Kidney tubule cell (primary cell): ENCODE measurements around the gene SUN1.
A peak's percentile ranks its signal among the peaks of the same experiment; 100 is the strongest.
"Not testable (repeated sequence)": the region's sequence is repeated elsewhere in the genome, so short reads cannot be mapped to it uniquely, and the experiment has no call there.

Experiments used
- DNase-seq: peaks from one replicate; pipeline ENCODE4 v3.0.0-alpha.2; 2018; ENCODE audit warnings: low spot score

SUN1 gene

DNA sequence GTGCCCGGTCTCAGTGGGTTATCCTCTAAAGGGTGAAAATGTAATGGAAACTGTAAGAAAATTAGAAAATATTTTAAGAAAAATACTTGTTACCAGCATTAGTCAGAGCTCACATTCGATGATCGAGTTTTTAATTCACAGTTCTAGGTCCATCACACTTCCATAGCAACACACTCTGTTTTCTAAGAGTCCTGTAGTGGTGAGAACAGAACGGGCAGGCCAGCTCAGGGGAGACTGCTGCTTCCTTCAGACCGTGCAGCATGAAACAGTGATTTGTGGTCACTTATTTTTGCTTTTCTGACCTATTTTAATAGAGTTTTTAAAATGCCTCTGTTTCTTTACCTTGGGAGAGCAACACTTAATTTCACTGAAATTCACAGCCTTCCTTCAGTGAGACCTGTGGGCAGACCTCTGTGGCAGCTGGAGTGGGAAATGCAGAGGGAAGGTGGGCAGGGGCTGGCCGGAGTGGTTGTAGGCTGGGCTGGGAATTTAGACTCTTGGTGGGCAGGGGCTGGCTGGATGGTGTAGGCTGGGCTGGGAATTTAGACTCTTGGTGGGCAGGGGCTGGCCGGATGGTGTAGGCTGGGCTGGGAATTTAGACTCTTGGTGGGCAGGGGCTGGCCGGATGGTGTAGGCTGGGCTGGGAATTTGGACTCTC lies 1.5 kb downstream of the SUN1 start:
- DNase-seq: peak; percentile 47

DNA sequence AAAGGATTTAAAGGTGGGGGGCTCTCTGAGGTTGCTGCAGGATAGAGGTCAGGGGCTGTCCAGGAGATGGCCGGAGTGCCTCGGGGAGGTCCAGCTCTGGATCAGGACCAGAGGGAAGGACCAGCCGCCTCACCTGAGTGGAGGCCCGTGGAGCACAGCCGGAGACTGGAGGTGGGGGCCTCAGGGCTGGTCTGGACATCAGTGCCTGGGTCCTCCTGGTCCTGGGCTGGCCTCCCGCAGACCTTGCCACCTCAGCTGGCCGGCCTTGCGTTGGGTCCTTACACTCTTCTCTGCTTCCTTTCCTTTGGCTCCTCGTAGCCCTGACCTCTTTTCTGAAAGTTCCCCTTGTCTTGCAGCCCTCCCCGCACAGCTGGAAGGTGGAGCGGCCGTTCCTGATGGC lies 2.0 kb downstream of the SUN1 start:
- DNase-seq: no peak

DNA sequence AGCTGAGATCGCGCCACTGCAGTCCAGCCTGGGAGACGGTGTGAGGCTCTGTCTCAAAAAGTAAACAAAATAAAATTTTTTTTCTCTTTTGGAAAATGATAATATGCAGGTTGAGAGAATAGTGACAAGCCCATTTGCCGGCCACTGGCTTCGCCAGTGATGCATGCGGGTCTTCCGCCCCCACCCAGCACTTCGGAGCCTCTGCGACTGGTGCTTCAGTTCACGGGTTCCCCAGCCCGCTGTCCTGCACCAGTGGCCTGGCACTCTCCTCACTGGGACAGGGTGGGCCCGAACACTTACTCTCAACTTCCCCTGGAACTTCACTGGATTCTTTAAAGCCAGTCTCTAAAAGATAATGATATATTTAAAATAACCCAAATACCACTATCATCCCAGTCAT lies 2.7 kb downstream of the SUN1 start:
- DNase-seq: no peak

DNA sequence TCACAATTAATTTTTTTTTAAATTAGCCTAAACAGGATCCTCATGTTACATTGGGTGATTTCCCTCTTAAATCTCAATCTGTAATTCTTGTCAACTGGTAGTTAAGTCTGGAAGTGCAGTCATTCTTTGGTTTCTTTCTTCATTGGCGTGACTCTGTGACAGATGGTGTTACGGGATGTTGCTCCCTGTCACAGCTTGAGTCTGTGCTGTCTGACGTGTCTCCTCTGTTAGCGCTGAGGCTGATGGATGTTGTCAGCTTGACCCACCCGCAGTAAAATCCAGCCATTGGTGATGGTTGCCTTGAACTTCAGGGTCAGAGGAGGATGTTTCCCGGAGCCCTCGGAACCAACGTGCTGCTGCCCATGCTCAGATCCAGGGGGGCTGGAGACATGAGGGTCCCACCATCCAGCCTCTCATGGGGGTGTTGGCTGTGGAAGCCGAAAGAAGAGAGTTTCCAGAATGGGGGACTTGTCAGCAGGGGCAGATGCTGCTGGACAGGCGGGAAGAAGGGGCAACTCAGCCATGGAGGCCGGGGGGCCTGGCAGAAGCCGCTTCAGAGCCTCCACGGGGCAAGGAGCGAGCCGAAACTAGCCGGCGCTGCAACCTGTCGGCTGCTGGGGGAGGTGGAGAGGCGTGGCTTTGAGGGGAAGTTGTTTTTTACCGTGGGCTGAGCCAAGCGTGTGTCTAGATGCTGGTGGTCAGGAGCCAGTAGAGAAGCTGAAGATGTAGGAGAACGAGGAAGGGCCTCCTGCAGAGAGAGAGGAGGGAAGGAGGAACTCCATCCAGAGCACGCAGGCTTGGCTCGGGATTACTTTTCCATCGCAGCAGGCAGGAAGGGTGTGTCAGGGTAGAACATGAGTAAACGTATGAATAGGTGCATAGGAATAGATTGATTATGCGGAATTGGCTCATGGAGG lies 3.5 kb downstream of the SUN1 start:
- DNase-seq: peak; percentile 71

DNA sequence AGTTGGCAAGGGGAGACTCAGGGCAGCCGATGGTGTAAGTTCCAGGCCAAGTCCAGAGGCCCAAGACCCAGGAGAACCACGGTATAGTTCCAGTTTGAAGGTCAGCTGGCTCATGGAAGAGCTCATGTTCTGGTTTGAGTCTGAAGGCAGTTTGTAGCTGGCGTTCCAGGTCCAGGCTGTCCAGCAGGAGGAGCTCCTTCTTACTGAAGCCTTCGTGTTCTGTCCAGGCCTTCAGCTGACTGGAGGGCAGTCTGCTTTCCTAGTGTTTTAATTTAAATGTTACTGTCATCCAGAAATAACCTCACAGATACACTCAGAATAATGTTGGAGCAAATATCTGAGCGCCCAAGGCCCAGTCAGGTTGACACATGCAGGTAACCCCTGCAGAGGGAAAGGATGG lies 4.2 kb downstream of the SUN1 start:
- peak; percentile 50 for DNase-seq

DNA sequence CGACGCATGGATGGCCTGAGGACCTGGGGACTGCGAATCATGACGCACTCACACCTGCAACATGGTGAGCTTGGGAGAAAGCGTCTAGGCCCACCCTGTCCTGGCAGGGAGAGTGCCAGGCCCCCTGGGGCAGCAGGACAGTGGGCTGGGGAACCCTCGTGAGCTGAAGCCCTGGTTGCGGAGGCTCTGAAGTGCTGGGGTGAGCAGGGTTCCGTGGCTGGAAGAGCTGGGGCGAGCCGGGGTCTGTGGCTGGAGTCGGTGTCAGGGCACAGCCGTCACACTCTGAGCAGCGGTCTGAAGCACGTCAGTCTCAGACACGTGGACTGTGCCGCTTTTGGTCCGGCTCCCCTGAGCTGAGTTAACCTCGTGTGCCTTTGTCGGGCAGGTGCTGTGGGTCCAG lies 4.7 kb downstream of the SUN1 start:
- DNase-seq: no peak

DNA sequence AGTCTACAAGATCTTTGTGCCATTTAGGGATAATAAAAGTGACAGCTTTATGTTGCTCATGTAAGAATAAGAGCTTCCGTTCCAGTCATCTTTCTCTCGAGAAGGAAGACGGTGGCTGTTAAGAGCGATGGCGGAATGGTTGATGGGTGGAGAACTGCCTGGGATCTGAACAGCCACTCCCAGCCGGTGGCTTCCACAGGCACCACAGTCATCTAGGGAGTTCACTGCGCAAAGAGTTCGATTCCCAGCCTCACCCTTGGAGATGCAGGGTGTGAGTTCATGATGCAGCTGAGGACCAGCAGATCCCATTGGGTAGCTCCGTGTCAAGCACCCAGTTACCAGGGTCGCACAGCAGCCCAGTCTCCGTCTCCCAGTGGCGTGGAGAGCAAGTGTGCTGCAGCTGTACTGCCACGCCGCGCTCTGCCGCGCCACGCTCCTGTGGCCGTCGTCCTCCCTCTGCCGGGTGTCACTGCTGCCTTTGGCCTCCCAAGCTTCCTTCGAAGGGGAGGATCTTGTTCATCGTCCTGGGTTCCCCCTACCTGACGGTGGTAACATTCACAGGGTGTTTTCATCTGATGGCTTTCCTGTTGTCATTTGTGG lies 7.8 kb downstream of the SUN1 start:
- no peak for DNase-seq

DNA sequence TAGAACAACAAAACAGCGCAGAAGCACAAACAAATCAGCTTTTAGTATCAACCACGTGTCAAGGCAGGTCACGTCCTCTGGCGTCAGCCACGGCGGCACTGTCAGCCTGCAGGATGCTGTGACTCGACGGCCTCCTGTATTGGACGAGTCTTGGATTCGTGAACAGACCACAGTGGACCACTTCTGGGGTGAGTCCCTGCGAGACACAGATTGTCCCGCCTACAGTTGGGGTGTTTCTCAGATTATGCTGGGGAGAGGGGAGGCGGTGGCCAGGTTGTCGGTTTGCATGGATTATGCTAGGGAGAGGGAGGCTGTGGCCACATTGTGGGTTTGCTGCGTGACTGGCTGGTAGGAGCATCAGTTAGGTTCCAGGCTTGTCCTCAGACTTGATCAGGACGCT lies 9.7 kb downstream of the SUN1 start:
- DNase-seq: no peak

DNA sequence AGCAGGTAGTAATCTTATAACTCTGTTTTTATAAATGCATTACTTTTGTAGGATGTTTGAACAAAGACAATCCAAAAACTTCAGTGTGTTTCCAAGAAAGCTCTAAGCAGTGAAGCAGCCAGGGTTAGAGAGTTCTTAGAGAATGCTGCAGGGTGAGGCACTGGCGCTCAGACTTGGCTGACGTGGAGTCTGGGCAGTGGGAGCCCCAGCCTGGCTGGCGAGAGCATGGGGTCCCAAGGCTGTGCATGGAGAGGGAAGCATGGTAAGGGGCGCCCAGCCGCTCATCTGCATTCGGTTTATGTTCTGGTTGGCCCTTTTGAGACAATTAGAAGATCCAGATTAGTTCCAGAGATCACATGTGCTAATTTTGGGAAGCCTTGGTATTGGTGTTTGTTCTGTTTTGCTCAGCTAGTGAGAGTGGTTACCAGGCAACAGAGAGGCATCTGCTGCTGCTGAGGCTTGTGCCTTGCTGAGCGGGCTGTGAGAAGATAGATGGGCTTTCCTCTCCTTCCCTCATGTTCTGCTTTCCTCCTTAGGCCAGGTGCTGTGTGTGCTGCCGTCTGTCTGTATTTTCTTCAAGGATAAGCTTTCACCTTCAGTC lies 10.3 kb downstream of the SUN1 start:
- DNase-seq: no peak

DNA sequence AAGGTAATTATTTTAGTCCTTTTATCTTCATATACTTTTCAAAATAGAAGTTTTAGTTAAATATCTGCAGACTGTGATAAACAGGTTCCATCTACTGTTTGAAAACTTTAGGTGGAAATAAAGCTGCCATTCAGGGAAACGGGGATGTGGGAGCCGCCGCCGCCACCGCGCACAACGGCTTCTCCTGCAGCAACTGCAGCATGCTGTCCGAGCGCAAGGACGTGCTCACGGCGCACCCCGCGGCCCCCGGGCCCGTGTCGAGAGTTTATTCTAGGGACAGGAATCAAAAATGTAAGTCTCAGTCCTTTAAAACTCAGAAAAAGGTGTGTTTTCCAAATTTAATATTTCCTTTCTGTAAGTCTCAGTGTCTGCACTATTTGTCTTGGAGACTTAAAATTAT lies 11.0 kb downstream of the SUN1 start:
- no peak for DNase-seq

DNA sequence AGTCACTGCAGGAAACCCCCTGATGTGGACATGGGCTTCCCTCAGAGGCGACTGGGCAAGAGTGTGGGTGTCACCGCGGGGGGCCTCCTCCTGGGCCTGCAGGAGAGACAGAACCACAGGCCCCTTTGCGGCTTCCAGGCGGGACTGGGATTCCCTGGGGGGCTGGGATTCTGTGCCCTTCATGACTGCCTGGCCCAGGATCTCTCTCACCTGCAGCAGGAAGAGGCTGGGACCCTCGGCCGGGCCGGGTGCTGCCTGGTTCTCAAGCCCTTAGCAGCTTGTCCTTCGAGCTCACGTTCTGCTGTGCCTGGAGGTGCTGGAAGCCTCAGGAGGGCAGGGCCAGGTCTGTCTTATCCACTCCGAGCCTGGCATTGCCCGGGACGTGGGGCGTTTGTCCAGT lies 11.8 kb downstream of the SUN1 start:
- DNase-seq: no peak

DNA sequence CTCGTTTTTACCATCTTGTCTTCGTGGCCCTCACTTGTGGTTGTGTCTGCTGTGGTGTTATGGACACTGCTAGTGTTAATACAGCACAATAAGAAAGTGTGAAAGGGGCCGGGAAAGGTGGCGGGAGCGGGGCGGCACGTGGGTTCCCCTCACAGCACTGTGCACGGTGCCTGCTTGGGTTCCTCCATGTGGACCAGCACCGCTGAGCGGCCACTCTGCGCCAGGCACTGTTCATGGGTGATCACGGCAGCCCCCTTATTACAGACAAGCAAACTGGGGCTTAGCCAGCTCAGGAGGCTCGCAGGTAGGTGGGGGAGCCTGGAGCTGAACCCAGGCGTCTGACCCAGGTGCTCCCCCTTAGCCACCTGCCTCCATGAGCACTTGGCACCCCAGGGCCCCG lies 12.2 kb downstream of the SUN1 start:
- DNase-seq: no peak

DNA sequence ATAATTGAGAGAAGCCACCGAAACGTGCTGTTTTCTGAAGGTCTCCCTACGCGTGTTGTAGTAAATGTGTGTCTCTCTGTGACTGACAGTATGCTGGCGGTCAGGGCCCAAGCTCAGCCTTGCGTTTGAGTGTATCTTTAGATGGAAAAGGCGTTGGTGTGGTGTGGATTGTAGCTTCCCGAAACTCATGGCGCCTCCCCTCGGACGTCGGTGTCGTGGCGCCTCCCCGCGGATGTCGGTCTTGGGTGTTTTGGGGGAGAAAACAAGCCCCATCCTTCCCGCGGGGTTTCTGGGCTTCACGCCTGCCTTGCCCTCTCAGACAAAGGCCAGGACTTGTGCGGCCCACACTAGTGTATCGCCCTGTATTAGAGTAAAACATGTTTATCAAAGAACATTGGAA lies 12.8 kb downstream of the SUN1 start:
- no peak for DNase-seq

DNA sequence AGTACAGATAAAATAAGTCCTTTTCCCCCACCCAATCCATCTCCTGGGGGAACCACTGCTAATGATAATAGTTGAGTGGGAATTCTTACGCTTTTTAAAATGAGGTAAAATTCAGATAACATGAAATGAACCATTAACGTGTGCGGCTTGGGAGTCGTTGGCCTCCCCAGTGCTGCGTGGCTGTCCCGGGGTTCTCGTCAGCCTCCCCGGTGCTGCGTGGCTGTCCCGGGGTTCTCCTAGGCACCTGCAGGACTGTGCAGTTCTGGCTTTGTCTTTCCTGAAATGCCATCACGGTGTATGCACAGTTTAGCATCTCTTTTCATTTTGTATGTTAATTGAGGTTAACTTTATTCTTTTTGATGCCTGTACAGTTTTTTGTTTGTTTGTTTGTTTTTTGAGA lies 13.5 kb downstream of the SUN1 start:
- no peak for DNase-seq

DNA sequence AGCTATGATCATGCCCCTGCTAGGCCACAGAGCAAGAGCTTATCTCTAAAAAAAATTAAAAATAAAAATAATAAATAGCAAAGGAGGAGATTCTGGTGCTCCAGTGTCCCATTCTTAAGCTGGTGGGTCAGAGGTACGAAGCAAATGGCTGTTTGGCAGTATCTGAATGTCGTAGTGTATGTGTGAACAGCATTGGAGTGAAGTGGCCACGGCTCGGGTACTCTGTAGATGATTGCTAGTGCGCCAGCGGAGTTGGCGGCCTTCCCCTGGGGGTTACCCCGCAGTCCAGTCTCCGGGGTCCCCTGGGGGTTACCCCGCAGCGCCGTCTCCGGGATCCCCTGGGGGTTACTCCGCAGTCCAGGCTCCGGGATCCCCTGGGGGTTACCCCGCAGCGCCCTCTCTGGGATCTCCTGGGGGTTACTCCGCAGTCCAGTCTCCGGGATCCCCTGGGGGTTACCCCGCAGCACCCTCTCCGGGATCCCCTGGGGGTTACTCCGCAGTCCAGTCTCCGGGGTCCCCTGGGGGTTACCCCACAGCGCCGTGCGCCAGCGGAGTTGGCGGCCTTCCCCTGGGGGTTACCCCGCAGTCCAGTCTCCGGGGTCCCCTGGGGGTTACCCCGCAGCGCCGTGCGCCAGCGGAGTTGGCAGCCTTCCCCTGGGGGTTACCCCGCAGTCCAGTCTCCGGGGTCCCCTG lies 14.8 kb downstream of the SUN1 start:
- DNase-seq: not testable (repeated sequence)

DNA sequence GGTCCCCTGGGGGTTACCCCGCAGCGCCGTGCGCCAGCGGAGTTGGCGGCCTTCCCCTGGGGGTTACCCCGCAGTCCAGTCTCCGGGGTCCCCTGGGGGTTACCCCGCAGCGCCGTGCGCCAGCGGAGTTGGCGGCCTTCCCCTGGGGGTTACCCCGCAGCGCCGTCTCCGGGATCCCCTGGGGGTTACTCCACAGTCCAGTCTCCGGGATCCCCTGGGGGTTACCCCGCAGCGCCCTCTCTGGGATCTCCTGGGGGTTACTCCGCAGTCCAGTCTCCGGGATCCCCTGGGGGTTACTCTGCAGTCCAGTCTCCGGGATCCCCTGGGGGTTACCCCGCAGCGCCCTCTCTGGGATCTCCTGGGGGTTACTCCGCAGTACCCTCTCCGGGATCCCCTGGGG lies 15.5 kb downstream of the SUN1 start:
- DNase-seq: not testable (repeated sequence)

DNA sequence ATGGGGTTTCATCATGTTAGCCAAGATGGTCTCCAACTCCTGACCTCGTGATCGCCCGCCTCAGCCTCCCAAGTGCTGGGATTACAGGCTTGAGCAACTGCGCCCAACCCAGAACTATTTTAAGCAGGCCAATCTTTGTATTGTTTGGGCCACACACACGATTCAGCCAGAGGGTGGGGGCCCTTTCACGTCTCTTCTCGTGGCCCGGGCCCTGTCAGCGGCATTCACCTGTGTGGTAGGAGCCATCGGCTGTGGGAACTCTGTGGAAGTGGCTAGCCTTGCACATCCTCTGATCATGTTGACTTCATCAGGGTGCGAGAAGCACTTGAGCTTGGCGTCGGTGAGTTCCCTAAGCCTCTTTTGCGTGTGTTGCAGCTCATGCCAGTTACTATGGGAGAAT lies 16.9 kb downstream of the SUN1 start:
- no peak for DNase-seq

DNA sequence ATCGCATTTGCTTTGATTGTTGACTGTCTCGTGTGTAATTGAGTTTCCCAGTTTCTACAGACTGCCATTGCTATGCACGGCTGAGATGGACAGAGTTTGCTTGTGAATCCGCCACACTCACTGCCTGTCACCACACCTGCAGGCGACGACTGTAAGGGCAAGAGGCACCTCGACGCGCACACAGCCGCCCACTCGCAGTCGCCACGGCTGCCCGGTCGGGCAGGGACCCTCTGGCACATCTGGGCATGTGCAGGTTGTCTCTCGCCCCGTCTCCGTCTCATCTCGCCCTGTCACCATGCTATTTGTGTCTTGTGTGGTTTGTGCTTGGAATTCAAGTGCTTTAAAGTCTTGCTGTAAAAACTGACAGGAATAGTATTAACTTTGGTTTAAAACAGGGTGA lies 17.5 kb downstream of the SUN1 start:
- DNase-seq: no peak

DNA sequence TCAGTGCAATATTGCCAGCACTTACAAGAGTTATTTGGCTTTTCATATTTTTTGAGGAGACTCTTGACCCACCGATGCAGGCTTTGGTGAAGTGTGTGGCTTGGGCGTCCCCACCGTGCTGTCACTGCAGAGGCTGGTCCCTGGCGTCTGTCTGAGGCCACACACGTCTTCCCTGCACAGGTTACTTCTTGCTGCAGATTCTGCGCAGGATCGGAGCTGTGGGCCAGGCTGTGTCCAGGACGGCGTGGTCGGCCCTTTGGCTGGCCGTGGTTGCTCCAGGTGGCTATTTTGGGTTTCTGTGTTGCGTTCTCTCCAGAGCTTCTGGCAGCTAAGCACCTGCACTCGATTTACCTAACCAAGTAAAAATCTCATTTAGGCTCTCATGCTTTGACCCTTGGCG lies 18.9 kb downstream of the SUN1 start:
- no peak for DNase-seq

DNA sequence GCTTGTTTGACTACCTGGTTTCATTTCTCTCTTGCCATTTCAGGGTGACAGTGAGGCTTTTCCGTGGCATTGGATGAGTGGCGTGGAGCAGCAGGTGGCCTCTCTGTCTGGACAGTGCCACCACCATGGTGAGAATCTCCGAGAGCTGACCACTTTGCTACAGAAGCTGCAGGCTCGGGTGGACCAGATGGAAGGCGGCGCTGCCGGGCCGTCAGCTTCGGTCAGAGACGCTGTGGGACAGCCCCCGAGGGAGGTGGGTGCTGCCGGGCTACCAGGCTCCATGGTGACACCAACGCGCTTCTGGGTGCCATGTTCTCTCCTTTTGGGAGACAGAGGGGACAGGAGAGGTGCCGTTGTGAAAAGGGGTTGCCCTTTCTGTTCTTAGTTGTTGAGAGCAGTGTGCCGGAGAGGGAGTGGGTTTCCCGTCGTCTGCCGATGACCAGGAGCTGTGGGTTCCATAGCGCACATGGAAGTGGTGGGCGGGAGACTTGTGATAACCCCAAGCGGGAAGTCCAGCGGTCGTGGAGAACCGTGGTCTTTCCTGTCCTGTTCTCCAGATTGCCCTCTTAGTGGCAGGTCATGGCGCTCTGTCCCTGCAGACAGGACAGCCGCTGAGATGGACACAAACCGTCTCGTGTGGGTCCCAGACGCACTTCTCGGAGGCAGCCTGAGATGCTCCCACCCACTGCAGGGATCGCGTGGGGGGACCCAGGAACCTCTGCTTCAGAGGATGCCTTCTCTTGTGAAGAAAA lies 21.3 kb downstream of the SUN1 start:
- DNase-seq: no peak

DNA sequence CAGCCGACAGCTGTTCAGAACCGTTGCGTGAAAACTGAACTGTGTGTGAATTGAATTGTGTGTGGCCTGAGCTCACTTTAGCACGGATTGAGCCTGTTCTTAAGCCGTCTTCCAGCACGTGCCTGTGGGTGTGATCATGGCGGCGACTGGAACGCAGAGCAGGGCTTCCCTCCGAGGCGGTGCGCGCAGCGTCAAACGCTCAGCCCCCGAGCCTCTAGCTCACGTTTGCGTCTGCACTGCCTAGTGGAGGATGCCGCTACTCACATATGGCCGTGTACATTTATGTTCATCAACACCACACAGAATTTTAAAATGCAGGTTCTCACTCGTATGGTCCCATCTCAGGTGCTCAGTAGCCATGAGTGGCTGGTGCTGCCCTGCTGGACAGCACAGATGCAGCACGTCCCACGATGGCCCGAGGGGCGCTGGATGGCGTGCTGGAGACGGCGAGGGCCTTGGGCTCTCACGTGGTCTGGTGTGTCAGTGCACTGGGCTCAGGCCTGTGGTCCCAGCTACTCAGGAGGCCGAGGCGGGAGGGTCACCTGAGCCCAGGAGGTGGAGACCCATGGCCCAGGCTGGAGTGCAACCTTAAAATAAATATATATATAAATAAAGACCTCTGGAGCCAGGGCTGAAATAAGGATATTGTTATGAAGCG lies 22.0 kb downstream of the SUN1 start:
- DNase-seq: no peak
